Uterus (tissue), 4 donors: ENCODE data around the gene VAT1L. TPM values are rescaled to one million over a fixed set of nuclear protein-coding genes. Genes with fewer than 3 reads are reported as not detected.

Source experiments
- DNase-seq, 2 donors: peaks; one replicate each; pipeline ENCODE4 v3.0.0-alpha.2; 2019 to 2020
- H3K27ac ChIP-seq, 2 donors: fragments of 200-600 bp; sonication (generic); 1 replicate in 1 of 2; 2 replicates in 1 of 2; pipeline ENCODE4 v1.5.1; 2016 to 2018
- H3K27me3 ChIP-seq, 2 donors: fragments of 200-600 bp; sonication (generic); one replicate each; pipeline ENCODE4 v1.5.1; 2018 to 2019; ENCODE audit warnings: control low read depth in 1 of 2
- H3K36me3 ChIP-seq, 2 donors: fragments of 200-600 bp; sonication (generic); one replicate each; pipeline ENCODE4 v1.5.1; 2019; ENCODE audit warnings: control low read depth in 1 of 2
- H3K4me1 ChIP-seq, 2 donors: fragments of 200-600 bp; sonication (generic); one replicate each; pipeline ENCODE4 v1.5.1; 2018 to 2019; ENCODE audit warnings: control low read depth in 1 of 2
- H3K4me3 ChIP-seq, 2 donors: fragments of 200-600 bp; sonication (generic); 1 replicate in 1 of 2; 2 replicates in 1 of 2; pipeline ENCODE4 v1.5.1; 2018 to 2019; ENCODE audit warnings: mild to moderate bottlenecking in 1 of 2
- H3K9me3 ChIP-seq, 2 donors: fragments of 200-600 bp; sonication (generic); one replicate each; pipeline ENCODE4 v1.5.1; 2019; ENCODE audit warnings: control low read depth in 1 of 2
- POLR2A ChIP-seq, 2 donors: fragments of 450-650 bp; IDR thresholded peaks; one replicate each; pipeline ENCODE4 v1.6.1; 2016; ENCODE audit warnings: antibody characterized with exemption in 2 of 2, mild to moderate bottlenecking in 1 of 2, moderate library complexity in 1 of 2
- intact Hi-C: fragments of 100-400 bp; cut with DNase I; formaldehyde crosslinking; loops from one replicate; pipeline ENCODE4 v1.15.1; 2023; ENCODE audit warnings: low total_unique reads
- total RNA-seq, 4 donors: library from RNA; depleted of rRNA in 3 of 4; stranded (reverse); fragments of >200 nt in 3 of 4; gene quantifications; one replicate each; pipeline versions ENCODE4 v1.1.0 to v1.2.4, GENCODE V29; 2014 to 2023
- TF ChIP-seq, protein P1 (sequence below), 4 experiments: fragments of 200-600 bp in 2 of 4; fragments of 450-650 bp in 2 of 4; sonication (generic) in 2 of 4; IDR thresholded peaks; one replicate each; pipeline ENCODE4 v1.5.1; 2016 to 2019; ENCODE audit warnings: antibody characterized with exemption in 4 of 4, mild to moderate bottlenecking in 2 of 4, moderate library complexity in 1 of 4
- donor health status: DM: yes; HTN: yes; CAD: no.

Gene VAT1L
- total RNA-seq, 4 donors from 2014 or later = 0.29 to 3.8 (median 1.7) TPM

DNA sequence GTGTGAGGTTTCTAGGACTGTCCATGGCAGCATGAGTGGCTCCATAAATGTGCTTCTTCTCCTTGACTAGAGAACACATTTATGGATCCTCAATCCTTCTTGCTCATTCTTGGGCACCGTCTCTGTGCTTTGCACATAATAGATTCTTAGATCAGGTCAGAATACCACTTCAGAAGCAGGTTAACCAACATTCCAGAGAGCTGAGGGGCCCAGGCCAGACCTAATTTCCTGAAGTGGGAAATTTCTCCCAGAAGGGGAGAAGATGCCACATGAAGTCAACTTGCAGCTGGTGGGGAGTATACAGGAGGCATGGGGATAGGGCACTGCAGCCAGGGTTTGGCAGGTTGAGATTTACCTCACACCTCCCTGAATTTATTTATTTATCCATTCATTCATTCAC is 24.4 kb upstream of the VAT1L start:
- intact Hi-C loops = no loop called here
- Histone ChIP-seq H3K9me3 (no peaks in the 10 kb centered on the region), H3K36me3 (no peaks in the 10 kb centered on the region), H3K4me1 (no peaks in the 10 kb centered on the region), H3K27ac (no peak overlapping the region), H3K27me3 (no peaks in the 10 kb centered on the region), H3K4me3 (no peak overlapping the region)
- DNase-seq = no peak
- no peak for TF ChIP-seq POLR2A (IDR thresholded peaks at IDR 0.05)
- TF ChIP-seq, protein P1, sequence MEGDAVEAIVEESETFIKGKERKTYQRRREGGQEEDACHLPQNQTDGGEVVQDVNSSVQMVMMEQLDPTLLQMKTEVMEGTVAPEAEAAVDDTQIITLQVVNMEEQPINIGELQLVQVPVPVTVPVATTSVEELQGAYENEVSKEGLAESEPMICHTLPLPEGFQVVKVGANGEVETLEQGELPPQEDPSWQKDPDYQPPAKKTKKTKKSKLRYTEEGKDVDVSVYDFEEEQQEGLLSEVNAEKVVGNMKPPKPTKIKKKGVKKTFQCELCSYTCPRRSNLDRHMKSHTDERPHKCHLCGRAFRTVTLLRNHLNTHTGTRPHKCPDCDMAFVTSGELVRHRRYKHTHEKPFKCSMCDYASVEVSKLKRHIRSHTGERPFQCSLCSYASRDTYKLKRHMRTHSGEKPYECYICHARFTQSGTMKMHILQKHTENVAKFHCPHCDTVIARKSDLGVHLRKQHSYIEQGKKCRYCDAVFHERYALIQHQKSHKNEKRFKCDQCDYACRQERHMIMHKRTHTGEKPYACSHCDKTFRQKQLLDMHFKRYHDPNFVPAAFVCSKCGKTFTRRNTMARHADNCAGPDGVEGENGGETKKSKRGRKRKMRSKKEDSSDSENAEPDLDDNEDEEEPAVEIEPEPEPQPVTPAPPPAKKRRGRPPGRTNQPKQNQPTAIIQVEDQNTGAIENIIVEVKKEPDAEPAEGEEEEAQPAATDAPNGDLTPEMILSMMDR (IDR thresholded peaks at IDR 0.05) = no peak

DNA sequence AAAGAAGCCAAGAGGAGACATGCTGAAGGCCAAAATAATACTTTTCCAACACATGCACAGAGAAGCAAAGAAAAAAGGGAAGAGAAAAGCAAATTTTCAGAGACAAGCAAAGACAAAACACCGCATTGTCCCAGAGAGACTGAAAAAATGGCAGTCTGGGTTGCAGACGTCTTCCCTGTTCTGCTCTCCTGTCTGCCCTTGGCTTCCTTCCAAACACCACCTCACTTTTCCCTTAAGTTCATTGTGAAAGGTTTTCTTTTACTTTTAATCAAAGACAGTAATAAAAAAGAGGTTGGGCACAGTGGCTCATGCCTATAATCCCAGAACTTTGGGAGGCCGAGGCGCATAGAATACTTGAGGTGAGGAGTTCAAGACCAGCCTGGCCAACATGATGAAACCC is 21.2 kb upstream of the VAT1L start:
- intact Hi-C loops = no loop called here
- Histone ChIP-seq H3K9me3 (no peaks in the 10 kb centered on the region), H3K4me1 (no peaks in the 10 kb centered on the region), H3K27me3 (no peaks in the 10 kb centered on the region), H3K36me3 (no peaks in the 10 kb centered on the region), H3K4me3 (no peak overlapping the region), H3K27ac (no peak overlapping the region)
- TF ChIP-seq, protein P1 (IDR thresholded peaks at IDR 0.05) = no peak
- no peak for TF ChIP-seq POLR2A (IDR thresholded peaks at IDR 0.05)
- DNase-seq = no peak

DNA sequence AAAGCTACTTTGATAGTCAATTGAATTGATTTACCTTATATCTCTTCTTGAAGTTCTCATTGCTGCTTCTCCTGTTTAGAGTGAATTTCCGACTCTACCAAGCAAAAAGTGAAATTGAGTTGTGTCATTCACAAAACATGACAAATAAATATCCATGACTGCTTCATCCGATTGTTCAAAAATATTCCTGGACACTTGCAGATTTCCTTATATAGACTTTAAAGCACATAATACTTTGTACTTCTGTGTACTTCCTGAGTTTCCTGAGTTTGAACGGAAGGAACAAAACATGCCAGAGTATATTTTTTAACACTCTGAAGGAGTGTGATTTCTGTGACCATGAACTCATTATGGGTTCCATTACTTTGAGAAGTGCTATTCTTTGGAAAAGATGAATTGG is 20.5 kb upstream of the VAT1L start:
- no peak overlapping the region for H3K27ac ChIP-seq
- TF ChIP-seq POLR2A (IDR thresholded peaks at IDR 0.05) = no peak
- TF ChIP-seq, protein P1 (IDR thresholded peaks at IDR 0.05) = no peak
- H3K27me3 ChIP-seq = no peaks in the 10 kb centered on the region
- H3K9me3 ChIP-seq = no peaks in the 10 kb centered on the region
- H3K36me3 ChIP-seq = no peaks in the 10 kb centered on the region
- intact Hi-C loops = no loop called here
- no peak overlapping the region for H3K4me3 ChIP-seq
- no peak for DNase-seq
- H3K4me1 ChIP-seq = no peaks in the 10 kb centered on the region

DNA sequence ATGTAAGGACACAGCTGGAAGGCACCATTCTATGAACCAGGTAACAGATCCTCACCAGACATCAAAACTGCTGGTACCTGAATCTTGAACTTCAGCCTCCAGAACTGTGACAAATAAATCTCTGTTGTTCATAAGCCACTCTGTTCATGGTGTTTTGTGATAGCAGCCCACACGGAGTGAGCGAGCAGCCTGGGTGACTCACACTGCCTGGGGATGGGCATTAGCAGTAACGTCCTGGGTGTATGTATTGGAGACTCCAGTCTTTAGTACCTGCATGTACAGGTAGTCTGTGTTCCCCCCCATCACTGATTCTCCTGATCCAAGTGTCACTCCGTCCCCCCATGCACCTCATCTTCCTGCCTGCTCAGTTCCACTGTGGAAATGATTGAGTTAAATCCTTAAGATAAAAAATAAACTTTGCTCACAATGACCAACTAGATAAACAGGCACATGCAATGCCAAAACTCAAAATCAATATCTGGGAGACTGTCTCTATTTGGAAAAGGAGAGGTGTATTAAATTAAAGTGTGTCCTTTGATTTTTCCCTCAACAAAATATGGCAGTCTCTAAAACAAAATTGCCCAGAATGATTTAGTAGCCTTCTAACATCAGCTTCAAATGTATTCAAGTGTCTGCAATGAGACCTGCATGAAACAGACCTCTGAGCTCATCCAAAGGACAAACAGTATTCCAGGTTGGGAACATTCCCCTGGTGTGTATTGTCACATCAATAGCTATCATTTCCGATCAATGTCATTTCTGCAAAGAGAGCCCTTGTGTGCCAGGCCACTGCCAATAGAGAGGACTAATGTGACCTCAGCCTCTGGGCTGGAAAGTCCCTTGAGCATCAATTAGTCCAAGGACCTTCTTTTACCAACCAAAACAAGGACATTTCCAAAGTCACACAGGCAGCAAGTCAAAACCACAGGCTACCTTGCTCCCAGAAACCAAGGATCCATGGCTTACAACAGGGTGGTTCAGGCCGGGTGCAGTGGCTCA is 12.2 kb upstream of the VAT1L start:
- Histone ChIP-seq H3K4me1 (no peaks in the 10 kb centered on the region), H3K27ac (no peak overlapping the region), H3K27me3 (no peaks in the 10 kb centered on the region), H3K9me3 (no peaks in the 10 kb centered on the region), H3K36me3 (no peaks in the 10 kb centered on the region), H3K4me3 (no peak overlapping the region)
- DNase-seq = no peak
- intact Hi-C loops = no loop called here
- no peak for TF ChIP-seq POLR2A (IDR thresholded peaks at IDR 0.05)
- TF ChIP-seq, protein P1 (IDR thresholded peaks at IDR 0.05) = no peak

DNA sequence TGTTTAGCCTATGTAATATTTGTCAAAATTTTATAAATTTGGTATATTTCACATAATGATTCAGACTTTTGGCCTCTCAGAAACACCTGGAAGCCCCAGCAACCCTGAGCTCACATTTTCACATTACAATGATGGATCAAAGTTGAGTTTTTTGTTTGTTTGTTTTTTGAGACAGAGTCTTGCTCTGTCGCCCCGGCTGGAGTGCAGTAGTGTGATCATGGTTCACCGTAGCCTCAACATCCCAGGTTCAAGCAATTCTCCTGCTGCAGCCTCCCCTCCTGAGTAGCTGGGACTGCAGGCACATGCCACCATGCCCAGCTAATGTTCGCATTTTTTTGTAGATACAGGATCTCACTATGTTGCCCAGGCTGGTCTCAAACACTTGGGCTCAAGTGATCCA is 10.6 kb upstream of the VAT1L start:
- TF ChIP-seq, protein P1 (IDR thresholded peaks at IDR 0.05) = no peak
- no peak for TF ChIP-seq POLR2A (IDR thresholded peaks at IDR 0.05)
- Histone ChIP-seq H3K27me3 (no peaks in the 10 kb centered on the region), H3K4me3 (no peak overlapping the region), H3K4me1 (no peaks in the 10 kb centered on the region), H3K27ac (no peak overlapping the region), H3K36me3 (no peaks in the 10 kb centered on the region), H3K9me3 (no peaks in the 10 kb centered on the region)
- intact Hi-C loops = no loop called here
- no peak for DNase-seq
